Fibroblast of mammary gland (primary cell): ENCODE results near the gene GHRL.

Experiments used
- DNase-seq: peaks from one replicate; pipeline ENCODE4 v3.0.0-alpha.2; 2010; ENCODE audit warnings: low read depth
- H3K4me3 ChIP-seq: 2 replicates; pipeline ENCODE4 v1.5.1; 2011; ENCODE audit warnings: low read depth, mild to moderate bottlenecking, low read length, moderate library complexity; ENCODE audit not compliant: control insufficient read depth
- TF ChIP-seq, protein P1 (sequence below): conservative IDR thresholded peaks from 2 replicates; pipeline ENCODE4 v1.5.1; 2011; ENCODE audit warnings: low read depth, low read length, inconsistent platforms; ENCODE audit not compliant: control insufficient read depth, insufficient read depth

The GHRL gene

DNA sequence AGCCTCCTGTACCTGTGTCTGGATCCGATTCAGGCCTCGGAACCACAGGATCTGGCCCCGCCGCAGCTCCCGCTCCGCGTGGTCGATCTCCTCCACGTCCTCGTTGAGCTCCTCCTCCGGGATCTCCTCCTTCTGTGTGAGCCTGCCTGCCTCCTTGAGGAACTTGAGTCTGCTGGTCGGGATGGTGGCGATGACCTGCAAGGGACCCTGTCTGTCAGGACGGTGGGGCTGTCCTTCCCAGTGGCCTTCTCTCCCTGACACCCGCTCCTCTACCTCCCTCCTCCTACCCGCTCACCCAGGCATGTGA is 45.4 kb upstream of the GHRL start:
- DNase-seq, result no peak
- no peak overlapping the region for H3K4me3 ChIP-seq
- TF ChIP-seq, protein P1, sequence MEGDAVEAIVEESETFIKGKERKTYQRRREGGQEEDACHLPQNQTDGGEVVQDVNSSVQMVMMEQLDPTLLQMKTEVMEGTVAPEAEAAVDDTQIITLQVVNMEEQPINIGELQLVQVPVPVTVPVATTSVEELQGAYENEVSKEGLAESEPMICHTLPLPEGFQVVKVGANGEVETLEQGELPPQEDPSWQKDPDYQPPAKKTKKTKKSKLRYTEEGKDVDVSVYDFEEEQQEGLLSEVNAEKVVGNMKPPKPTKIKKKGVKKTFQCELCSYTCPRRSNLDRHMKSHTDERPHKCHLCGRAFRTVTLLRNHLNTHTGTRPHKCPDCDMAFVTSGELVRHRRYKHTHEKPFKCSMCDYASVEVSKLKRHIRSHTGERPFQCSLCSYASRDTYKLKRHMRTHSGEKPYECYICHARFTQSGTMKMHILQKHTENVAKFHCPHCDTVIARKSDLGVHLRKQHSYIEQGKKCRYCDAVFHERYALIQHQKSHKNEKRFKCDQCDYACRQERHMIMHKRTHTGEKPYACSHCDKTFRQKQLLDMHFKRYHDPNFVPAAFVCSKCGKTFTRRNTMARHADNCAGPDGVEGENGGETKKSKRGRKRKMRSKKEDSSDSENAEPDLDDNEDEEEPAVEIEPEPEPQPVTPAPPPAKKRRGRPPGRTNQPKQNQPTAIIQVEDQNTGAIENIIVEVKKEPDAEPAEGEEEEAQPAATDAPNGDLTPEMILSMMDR, result no peak

DNA sequence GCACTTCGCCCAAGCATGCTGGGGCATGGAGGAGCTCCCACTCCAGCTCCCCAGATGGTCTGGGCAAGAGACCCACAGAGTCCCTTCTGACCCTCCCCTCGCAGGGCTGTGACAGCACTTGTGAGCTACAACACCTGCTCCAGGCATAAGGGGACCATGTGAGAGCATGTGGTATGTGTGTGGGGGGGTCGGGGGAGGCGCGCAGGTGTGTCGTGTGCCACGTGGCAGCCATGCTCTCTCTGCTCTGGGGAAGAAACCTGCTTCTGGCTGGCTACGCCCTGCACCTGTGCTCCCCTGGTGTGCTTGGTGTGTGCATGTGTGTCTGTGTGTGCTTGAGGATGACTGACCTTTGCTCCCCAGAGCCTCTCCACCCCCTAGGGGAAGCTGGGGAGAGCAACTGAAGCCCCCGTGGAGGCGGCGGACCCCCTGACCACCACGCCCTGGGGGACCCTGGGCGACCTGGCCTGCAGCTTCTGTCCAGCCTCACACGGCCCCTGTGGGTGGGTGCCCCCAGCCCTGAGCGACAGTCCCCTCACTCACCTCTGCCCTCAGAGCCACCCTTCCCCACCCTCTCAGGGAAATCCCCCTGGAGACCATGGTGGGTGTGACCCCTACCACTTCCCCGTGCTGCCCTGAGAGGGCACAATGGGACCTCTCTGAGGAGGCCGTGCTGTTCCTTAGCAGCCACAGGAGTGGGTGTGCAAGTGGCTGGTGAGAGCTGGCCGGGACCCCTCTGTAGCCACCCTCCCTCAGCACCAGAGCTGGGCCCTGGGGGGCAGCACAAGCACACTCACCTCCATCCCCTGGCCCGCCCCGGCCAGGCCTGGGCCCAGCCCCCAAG is 44.8 kb upstream of the GHRL start:
- TF ChIP-seq, protein P1, result no peak
- no peak for DNase-seq
- H3K4me3 ChIP-seq, result no peak overlapping the region

DNA sequence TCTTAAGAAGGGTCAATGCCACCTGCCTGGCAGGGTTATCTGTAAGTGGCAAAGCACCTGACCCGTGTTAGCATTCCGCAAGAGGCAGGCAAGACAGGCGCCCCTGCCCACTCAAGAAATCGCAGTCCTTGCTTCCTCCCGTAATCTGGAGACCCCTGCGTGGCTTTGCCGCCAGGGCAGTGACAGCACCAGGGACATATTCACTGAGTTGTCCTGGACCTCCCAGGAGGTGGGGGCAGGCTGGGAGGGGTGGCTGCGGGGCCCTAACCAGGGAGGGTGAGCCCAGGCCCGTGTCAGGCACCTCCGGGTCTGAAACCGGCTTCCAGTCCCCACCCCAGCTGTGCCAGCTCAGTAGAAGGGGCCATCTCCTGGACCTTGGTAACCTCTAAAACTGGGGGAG is 44.0 kb upstream of the GHRL start:
- no peak for DNase-seq
- TF ChIP-seq, protein P1, result no peak
- no peak overlapping the region for H3K4me3 ChIP-seq

DNA sequence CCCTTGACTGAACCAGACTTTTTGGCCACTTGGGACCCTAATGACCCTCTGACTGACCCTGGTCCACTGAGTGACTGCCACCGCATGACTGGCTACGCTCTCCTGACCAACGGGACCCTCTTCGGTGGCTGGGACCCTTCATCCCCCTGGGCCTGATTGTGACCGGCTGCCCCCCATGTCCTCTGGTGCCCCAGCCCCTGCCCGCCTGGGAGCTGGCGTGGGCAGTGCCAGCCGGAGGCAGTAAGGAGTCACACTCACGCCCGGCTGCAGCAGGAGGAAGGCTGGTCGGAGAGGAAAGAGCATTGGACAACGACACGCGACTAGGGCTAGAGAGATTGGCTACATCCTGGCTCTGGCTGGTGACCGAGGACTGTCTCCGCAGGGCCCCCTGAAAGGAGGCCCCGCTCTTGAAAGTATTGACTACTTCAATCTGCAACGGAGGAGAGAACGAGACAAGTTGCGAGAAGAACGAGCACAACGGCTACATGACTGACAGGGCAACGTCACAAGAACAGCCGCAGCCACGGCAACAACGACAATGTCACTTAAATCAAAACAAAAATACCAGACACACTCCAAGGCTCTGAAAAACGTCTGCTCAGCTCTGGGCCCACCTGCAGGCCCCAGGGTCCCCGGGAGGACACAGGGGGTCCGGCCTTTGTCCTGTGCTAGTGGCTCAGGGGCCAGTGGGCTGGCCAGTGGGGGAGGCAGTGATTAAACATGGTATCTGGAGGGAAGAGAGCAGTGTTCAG is 43.3 kb upstream of the GHRL start:
- H3K4me3 ChIP-seq, result no peak overlapping the region
- TF ChIP-seq, protein P1, result no peak
- no peak for DNase-seq

DNA sequence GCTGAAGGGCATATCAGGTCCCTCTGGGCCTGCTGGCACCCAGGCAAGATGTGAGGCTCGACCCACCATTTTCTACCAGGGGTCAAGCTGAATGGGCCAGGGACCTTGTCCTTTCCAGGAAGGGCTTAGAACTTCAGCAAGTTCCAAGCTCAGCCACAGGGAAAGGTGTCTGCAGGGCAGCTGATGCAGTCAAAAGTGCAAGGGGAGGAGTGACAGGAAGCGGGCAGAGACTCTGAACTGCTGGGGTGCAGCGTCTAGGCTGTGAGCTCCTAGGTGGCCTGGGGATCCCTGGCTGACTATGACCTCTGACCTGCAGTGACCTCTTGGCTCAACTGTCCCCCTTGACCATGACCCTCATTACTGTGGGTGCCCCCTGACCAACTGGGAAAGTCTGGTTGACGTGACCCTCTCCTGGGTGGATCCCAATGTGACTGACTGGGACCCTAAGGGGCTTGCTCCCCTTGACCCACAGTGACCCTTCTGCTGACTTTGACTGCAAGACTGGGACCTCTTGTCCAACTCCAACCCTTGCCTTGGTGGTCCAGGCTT is 42.5 kb upstream of the GHRL start:
- no peak overlapping the region for H3K4me3 ChIP-seq
- TF ChIP-seq, protein P1, result no peak
- DNase-seq, result no peak

DNA sequence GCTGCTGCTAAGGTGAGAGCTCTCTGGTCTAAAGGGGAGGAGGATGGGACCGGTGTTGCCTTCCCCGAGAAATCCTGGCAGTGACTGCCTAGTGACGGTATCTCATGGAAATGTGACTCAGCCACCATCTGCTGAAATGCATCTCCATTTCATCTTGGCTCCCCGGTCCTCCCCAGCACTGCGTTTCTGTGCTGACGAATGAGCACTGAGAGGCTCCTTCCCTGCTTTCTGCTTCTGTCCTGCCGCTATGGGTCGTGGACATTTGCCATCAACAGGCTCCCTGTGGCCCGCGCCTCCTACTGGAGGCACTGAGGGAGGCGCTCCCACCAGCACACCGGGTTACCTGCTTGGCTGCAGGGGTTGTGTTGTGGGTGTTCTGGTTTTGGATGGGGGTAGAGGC is 41.7 kb upstream of the GHRL start:
- TF ChIP-seq, protein P1, result peak; percentile 27
- peak; percentile 74 for DNase-seq
- no peak overlapping the region for H3K4me3 ChIP-seq
